HG02759 (cell line): ENCODE results near the gene HEYL.

Experiments
- ATAC-seq: cut with Tn5 transposase; IDR thresholded peaks from one replicate; pipeline ENCODE4 v1.9.1; 2021; ENCODE audit warnings: mild to moderate bottlenecking, moderate library complexity; ENCODE audit not compliant: unreplicated experiment

The HEYL gene

DNA sequence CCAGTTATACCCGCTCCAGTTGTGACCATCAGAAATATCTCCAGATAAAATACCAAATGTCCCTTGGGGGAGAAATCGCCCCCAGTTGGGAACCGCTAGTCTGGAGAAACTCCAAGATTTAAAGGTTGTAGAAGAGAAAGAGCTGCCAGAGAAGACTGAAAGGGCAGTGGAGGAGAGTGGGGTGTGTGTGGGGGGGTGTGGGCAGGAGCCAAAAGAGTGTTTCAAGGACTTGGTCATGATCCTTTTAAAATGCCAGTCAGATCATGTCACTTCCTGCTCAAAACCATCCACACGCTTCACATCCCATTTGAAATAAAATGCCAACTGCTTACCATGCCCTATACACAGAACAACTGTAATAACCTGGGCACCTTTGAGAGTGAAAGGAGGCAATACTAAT, 3.4 kb upstream of the HEYL start:
- ATAC-seq: no peak

DNA sequence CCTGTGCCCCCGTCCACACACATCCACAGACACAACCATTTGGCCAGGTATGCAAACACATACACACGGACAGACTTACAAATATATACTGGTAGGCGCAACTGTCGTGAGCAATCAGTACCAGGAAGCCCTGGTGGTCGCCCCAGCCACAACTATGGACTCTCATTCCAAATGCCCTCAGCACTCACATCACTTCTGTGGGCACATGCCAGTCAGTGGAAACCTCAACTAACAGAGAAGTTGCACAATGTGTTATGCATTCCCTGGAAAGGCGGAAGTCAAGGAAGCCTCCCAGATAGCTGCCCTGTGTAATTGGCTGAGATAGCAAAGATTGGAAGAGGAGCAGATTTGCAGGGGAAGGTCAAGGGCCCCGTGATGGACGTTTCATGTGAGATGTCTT, 1.4 kb upstream of the HEYL start:
- ATAC-seq: no peak

DNA sequence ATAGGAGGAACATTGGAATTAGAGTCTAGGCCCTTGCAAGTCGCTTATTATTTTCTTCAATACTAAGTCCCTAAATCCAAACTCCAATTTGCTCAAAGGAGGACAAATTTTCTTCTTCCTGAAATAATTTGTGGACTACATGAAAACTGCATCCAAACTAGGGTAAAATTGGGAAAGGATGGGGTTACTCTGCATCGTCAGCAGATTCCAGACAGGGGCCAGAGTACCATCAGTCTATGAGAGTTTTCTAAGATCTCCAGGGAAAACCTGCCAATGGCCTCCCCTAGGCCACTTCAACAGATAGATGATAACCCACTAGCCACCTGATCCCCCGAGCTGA, 508 bp downstream of the HEYL start:
- no peak for ATAC-seq

DNA sequence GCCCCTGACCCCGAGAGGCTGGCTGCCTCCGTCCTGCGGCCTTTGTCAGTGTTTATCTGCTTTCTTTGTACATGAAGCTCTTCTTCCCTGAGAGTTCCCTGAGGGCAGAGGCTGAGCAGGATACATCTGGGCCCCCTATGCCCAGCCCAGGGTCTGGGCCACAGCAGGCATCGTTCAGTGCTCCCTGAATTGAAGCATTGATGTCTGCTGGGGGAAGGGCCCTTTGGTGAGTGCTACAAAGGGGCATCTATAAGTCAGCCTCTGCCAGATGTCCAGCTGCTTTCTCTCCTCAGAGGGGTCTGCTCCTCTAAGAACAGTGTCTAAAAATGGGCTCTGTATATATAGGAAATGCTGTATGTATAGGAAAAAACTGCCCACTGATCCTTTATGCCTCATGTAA, 2.1 kb downstream of the HEYL start:
- no peak for ATAC-seq

DNA sequence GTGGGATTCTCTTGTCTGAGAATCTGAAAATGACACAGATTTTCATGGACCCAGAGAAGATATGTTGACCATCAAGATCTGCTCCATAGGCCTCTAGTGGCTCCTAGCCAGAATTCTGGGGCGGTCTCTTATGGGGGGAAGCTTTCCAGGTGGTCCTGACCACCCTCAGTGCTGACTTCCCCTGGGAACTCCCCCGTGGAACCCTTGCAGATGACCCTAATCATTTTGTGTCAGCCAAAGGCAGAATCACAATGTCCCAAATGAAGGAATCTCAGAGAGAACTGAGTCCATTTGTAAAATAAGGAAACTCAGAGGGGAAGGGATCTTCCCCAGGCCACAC, 3.6 kb downstream of the HEYL start:
- ATAC-seq: no peak

DNA sequence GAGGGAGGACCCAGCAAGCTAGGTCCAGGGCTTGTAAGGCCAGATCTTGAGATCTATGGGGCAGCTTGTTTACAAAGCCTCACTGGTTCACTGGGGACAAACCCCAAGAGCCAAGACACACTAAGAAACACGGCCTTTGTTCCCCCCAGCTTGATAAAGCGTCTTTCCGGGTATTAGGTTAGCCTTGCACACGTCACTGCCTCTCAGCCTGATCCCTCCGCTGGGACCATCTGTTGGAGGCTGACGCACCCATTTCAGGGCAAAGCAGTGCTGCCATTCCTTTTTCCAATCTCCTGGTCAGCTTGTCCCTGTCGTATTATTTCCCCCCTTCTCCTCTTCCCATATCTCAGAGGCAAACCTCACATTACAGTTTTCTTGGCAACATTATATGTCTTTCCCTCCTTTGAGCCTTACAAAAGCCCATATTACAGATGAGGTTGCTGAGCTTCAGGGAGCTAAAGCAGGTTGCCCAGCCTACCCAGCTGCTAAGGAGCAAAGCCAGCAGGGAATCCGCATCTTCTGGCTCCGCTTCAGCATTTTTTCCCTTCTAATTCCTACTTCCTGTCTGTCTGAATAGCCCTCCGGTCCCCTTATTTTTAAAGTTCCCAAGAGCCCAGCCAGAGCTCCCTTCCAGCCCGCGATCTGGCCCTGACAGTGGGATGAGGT, 4.1 kb downstream of the HEYL start:
- no peak for ATAC-seq

DNA sequence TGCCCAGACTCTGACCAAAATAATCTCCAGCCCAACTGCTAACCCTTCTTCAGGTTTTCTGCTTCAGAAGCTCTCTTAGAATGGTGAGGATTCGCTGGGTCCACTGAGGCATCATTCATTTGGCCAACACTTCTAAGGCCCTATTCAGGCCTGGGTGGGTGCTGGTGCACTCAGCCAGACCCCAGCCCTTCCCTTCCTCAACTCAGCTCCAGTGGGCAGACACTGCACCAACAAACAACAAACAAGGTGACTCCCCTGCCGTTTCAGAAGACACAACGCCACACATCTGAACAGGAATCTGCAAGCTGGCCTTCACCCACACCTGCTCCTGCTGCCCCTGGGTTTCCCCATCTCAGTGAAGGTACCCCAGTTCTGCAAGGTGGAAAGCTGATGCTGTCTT, 6.0 kb downstream of the HEYL start:
- no peak for ATAC-seq

DNA sequence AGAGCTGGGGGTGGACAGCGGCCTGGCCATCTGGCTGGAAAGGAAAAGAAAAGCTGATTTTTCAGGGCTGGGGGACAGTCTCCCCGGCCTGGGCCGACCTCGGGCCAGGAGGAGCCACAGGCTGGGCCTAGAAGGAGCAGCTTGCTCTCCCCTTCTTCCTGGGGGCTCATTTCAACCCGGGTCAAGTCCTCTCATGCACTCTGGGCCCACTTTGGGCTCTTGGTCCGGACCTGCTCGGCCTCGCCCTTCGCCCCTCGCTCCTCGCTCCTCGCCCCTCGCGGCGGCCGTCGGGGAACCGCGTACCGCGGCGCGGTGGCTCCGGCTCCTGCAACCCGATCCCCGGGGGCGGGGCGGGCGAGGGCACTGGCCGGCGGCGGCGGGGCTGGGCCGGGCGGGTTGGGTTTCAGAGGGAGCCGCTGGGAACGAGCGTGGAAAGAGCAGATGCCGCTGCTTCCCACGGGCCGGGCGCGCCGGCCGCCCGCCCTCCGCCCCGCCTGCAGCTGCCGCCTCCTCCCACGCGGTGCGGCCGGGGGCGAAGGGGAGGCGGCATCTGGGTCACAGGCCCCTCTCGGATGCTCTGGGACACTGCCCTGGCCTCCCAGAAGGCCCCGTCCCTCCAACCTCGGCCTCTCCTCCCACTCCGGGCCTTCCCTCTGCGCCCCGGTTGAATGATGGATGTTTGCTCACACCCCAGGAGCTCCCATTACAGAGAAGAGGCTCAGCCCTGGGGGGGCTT, 6.6 kb downstream of the HEYL start:
- no peak for ATAC-seq

DNA sequence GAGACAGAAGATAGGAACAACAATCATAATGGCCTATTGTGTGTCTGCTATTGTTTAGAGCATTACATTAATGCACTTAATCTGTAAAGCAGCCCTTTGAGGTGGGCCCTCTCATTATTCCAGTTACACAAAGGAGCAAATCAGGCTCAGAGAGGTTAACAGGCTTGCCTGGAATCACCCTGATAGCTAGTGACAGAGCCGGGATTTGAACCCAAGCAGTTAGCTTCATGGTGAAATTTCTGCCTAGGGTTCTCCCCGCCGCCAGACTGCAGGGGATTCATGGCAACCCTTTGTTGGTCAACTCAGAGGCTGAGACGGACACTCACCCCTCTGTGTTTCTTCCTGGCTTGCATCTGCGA, 7.1 kb downstream of the HEYL start:
- no peak for ATAC-seq

DNA sequence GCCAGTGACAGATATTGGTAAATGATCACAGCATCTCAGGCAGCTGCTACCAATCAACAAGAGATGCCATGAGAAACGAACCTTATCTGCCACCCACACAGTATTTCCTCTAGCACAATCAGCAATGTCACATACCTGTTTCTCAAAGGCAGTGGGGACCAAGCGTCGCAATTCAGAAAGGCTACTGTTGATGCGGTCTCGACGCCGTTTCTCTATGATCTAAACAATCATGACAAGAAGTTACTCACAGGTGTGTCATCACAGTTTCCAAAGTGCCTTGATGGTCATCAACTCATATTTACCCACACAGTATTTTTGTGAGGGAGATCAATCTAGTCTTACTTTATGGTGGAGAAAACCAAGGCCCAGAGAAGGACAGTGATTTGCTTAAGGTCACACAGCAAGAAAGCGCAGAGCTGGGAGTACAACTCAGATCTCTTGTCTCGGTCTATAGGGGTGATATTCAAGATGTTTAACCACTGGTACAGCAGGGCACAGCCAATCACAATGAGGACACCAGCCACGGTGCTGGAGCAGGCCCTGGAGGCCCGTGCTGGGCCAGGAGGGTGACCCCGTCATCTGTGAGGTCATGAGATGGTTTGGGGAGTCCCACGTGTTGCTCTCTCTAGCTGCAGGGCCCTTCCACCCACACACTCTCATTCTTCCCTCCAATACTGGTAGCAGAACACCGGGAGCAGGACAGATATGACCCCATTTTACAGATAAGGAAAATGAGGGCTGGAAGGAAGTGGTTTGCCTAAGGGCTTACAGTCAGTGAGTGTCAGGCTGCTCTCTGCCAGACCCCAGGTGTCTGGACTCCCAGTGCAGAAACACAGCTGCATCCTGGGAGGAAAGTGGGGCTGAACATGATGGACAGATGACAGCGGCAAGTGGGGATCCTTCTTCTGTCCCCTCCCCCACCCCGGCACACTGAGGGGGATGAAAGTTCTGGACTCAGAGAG, 7.8 kb downstream of the HEYL start:
- no peak for ATAC-seq

DNA sequence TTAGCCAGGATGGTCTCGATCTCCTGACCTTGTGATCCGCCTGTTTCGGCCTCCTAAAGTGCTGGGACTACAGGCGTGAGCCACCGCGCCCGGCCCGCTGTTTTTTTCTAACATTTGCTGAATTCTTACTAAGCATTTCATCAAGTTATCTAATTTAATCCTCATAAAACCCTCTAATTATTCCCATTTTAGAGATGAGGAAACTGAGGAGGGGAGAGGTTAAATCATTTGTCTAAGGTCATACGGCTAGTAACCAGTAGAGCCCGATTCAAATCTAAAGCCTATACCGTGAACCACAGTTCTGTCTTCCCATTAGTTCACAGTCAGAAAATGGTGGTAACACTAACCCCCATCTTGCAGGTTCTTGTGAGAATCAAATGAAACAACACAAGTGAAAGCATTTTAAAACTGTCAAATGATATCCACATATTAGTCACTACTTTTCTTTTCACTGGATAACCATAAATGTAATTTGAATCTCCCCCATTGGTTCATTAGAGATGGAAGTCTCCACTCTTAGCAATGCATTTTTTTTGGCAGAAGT, 10.6 kb downstream of the HEYL start:
- ATAC-seq: no peak

DNA sequence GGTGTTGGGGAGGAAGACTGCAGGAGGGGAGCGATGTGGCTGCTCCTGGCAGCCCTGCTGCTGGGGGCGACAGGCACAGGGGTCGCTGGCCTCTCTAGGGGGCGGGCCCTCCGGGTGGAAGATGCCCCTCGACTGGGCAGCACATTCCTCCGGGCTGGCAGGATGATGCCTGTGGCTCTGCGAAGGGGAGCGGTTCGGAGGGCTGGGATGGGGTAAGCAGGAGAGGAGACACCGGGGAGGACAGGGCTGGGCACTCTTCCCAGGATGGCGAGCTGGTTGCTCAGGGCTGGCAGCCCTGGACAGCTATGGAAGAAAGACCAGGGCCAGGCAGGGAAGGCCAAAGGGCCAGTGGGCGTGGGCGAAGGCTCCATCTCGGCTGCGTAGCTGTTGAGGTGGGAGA, 12.8 kb downstream of the HEYL start:
- ATAC-seq: no peak

DNA sequence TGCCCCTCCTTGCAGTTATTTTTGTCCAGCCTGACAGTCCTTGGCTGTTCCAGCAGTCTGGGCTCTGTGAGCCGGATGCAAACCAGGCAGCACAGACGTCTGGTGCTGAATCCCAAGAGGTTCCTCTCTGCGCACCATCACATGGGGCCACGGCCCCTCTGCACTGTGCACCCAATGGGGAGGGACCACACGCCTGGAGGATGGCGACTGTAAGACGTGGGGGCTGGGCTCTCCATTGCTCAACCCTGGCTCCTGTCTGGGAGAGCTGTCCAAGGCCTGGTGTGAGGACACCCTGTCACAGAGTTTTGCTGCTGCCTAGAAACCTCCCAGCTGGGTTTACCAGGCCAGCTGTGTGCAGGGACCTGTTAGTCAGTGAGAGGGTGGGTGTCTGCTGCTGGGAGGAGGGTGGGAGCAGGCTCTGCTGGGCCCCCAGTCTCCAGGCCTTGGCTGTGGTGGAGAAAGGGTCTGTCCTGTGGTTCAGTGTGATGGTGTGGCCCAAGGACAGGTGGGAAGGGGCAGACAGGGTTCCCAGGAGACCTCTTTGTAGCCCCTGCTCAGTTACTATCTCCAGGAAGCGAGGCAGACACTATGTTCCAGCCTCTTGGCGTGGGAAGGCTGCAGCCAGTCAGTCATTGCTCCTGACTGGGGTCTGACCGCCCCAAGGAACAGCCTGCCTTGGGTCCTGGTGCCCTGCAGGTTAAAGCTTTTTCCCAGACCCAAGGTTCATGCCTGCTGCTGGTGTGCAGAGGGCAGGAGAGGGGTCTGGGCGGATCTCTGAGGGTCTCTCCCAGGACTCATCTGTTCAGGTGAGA, 13.8 kb downstream of the HEYL start:
- ATAC-seq: no peak

DNA sequence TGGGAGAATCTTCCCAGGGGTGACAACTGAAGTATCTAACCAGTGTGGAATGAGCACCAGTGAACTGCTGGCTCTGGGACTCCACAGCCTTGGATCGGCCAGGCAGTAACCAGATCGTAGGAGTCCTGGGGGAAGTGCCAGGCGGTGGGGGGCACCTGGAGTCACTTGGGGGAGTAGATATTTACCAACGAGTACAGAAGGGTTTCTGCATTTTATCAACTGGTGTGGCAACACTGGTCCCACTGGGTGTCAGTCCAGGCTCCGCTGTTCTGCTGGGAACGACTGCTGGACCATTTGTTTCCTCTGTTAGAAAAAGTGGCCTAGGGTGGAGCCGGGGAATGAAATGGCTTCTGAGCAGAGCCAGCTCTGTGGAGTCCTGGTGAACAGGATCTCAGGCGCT, 14.4 kb downstream of the HEYL start:
- no peak for ATAC-seq

DNA sequence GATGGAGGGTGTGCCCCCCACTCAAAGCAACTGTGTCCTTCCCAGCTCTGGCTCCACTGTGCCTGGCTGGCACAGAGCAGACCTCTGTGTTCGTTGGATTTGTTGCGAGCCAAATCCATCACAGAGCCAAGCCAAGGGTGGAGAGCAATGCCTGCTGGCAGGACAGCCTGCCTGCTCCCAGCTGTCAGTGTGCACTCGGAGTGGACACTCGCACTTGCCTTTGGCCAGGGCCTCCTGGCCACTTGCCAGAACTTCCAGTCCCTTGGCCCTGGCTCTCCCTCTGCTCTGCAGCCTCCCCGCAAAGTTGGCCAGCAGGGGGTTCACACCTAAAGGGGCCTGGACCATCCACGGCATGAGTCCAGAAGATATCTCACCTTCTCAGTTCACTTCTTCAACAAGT, 16.4 kb downstream of the HEYL start:
- no peak for ATAC-seq

DNA sequence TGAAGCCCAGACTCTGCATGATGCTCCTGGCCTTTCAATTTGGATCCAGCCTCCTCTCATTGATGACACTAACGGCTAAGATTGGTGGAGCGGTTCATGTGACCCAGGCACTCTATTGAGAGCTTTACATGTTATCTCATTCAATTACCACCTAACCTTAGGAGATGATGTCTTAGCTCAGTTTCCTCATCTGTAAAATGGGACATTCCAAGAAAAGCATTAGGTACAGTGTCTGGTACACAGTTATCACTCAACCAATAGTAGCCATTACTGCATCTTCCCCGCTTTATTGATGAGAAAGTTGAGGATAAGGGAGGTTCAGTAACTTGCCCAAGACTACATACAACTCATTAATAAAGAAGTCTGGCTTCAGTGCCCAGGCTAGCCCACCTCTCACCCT, 17.0 kb downstream of the HEYL start:
- no peak for ATAC-seq

DNA sequence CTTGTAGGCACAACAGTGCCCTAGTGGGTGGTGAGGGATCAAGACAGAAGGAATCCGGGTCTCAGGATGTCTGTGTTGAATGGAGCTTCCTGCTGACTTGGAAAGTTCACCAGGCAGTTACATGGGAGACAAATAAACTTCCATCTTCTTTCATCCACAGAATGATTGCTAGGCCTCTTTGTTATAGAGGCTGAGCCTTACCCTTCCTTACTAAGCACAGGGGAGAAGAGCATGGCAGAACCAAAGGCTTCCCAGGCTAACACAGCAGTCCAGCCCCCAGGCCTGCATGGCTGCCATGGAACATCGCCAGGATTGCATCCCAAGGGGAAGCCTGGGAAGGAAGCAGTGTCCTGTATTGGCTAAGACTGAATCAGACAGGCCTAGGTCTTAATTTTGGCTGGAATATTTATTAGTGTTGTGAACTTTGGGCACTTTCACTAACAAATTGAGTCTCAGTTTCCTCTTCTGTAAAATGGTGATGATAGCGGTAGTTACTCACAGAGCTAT, 18.7 kb downstream of the HEYL start:
- ATAC-seq: no peak

DNA sequence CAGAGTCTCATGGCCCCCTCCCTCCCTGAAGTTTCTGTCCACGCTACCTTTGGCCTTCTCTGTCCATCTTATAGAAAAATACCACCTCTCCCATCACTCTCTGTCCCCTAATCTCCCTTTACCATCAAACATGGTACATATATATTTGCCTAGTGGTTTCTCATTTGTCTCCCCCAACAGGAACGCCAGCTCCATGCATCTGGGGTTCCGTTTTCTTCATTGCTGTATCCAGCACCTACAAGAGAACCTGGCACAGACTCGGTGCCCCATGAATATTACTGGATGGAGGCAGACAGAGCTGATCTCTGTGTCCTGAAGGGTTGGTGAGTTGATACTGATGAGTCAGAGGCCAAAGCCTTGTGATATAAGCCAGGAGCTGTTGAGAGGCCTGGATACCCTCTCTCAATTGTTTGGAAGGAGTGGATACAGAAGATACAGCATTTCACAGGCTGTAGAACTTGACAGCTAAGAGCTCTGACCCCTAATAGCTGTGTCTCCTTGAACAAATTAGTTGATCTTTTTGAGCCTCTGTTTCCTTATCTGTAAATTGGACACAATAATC, 21.9 kb downstream of the HEYL start:
- no peak for ATAC-seq

DNA sequence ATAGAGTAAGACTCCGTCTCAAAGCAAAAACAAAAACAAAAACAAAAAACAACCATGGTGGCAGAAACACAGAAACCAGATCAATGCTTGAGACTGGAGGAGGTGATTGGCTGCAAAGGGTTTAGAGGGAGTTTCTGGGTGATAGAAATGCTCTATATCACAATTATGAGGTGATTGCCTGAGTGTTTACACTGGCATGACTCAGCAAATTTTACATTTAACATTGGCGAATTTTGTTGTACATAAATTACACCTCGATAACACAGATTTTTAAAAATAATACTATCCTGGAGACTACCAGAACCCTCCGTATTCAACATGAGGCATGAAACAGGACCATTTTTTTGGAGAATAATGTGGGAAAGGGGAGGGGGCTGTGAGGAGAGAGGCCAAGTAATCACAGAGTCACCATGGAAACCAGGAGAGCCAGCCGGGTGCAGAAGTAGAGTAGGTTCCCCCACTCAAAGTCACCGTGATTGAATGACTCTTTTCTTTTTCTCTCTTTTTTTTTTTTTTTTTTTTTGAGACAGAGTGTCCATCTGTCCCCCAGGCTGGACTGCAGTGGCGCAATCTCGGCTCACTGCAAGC, 24.3 kb downstream of the HEYL start:
- no peak for ATAC-seq

DNA sequence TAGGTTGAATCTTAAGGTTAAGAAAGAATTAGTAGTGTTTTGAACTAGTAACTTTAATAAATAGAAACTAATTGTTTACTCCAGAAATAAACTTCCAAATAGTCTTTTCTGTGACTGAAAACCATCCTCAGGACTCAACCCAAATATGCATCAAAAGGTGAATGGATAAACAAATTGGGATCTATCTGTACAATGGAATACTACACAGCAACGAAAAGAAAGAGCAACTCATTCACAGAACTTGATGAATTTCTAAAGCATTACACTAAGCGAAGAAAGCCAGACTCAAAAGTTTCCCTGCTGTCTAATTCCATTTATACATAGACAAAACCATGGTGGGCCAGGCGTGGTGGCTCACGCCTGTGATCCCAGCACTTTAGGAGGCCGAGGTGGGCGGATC, 25.0 kb downstream of the HEYL start:
- ATAC-seq: no peak
